GM23338 (cell line): Measurements from ENCODE around the gene PJA2. TPM values are rescaled to one million over a fixed set of nuclear protein-coding genes. Genes with fewer than 3 reads are reported as not detected.

Experiments used
- REST ChIP-seq: IDR thresholded peaks from one replicate; pipeline ENCODE4 v1.6.1; 2018; ENCODE audit warnings: antibody characterized with exemption; ENCODE audit not compliant: unreplicated experiment
- ZNF462 ChIP-seq: fragments of 250-450 bp; sonication (Bioruptor Pico); IDR thresholded peaks from 2 replicates; pipeline ENCODE4 v1.5.0; 2020; ENCODE audit warnings: mild to moderate bottlenecking, moderate library complexity
- polyA plus RNA-seq: library from polyadenylated mRNA; unstranded; fragments of >200 nt; fragmentation: Nextera tagmentation; extraction: Ambion mirVana; gene quantifications from 2 replicates; pipeline ENCODE4 v1.2.1, GENCODE V29; 2016
- total RNA-seq: library from RNA; depleted of rRNA; stranded (reverse); fragments of >200 nt; shearing (Covaris generic); gene quantifications from 2 replicates; pipeline ENCODE4 v1.2.3, GENCODE V29; 2014

The PJA2 gene
- total and polyA plus RNA-seq, 2 experiments from 2014 or later, result 31.5 to 65.3 TPM

GRCh38 chr5:109351988-109352864, 57.5 kb downstream of the PJA2 start (continued):
- no peak for TF ChIP-seq ZNF462 (CRISPR knock-in tag)
- TF ChIP-seq REST, result no peak
